Kidney (tissue), 14 donors: ENCODE data around the gene STXBP1. TPM values are rescaled to one million over a fixed set of nuclear protein-coding genes. Genes with fewer than 3 reads are reported as not detected.

ENCODE experiments used
- DNase-seq, 5 donors: peaks; one replicate each; pipeline ENCODE4 v3.0.0-alpha.2; 2013 to 2020
- FAIRE-seq: peaks from 2 replicates; lab custom pipeline; 2012; peaks lifted over from hg19 to GRCh38; lab: Jason Lieb, UNC
- H3K27ac ChIP-seq, 2 donors: one replicate each; pipeline ENCODE4 v1.7.0; 2013; ENCODE audit warnings: low read depth in 2 of 2, low read length in 2 of 2, inconsistent platforms in 1 of 2
- H3K27me3 ChIP-seq: one replicate; pipeline ENCODE4 v1.7.1; 2013; ENCODE audit warnings: low read length, inconsistent platforms; ENCODE audit not compliant: control insufficient read depth, insufficient read depth
- H3K36me3 ChIP-seq, 3 donors: one replicate each; pipeline versions ENCODE4 v1.7.0 to v1.7.1; 2013; ENCODE audit warnings: low read length in 3 of 3, control low read depth in 1 of 3, inconsistent platforms in 1 of 3; ENCODE audit not compliant: insufficient read depth in 3 of 3, control insufficient read depth in 2 of 3
- H3K4me1 ChIP-seq, 3 donors: one replicate each; pipeline versions ENCODE4 v1.7.0 to v1.7.1; 2013; ENCODE audit warnings: low read length in 3 of 3, inconsistent platforms in 1 of 3, low read depth in 1 of 3; ENCODE audit not compliant: control insufficient read depth in 2 of 3, insufficient read depth in 2 of 3
- H3K4me3 ChIP-seq, 3 donors: one replicate each; pipeline versions ENCODE4 v1.7.0 to v1.8.1; 2013; ENCODE audit warnings: low read length in 3 of 3, control low read depth in 1 of 3, inconsistent platforms in 1 of 3
- H3K9ac ChIP-seq, 3 donors: one replicate each; pipeline versions ENCODE4 v1.7.0 to v1.7.1; 2013; ENCODE audit warnings: low read length in 3 of 3, control low read depth in 1 of 3, inconsistent platforms in 1 of 3
- H3K9me3 ChIP-seq, 3 donors: one replicate each; pipeline versions ENCODE4 v1.7.0 to v1.7.1; 2013; ENCODE audit warnings: low read length in 3 of 3, control low read depth in 1 of 3, inconsistent platforms in 1 of 3; ENCODE audit not compliant: control insufficient read depth in 2 of 3, insufficient read depth in 1 of 3
- intact Hi-C: fragments of 100-400 bp; cut with DNase I; formaldehyde crosslinking; loops from one replicate; pipeline ENCODE4 v1.11.1; 2022
- polyA plus RNA-seq: library from polyadenylated mRNA; stranded (reverse); fragments of 350-450 nt; fragmentation: Illumina TruSeq; extraction: RNeasy Lipid Tissue Mini Kit (QIAGEN cat#74804); gene quantifications from one replicate; pipeline ENCODE4 v1.2.3, GENCODE V29; 2014; ENCODE audit warnings: low read depth, low replicate concordance; ENCODE audit not compliant: insufficient read depth
- total RNA-seq: library from RNA; stranded (reverse); fragmentation: NEBNext Ultra II Directional; extraction: Animal tissue kit (Norgen Biotek cat#: 25700); gene quantifications from one replicate; pipeline ENCODE4 v1.2.1, GENCODE V29; 2021
- TF ChIP-seq, protein P1 (sequence below): IDR thresholded peaks from 3 replicates; pipeline ENCODE4 v1.5.1; 2012; ENCODE audit warnings: mild to moderate bottlenecking, moderate library complexity, borderline replicate concordance; ENCODE audit not compliant: insufficient read depth; ENCODE audit errors: extremely low read depth
- donor health status: control.
- donor health status: control.
- donor health status: control.
- donor health status: control.
- donor health status: control.
- donor health status: DM: yes; HTN: yes; CAD: no.
- donor health status: Normal renal cell carcinoma (clear cell type).

STXBP1 gene
- total and polyA plus RNA-seq, 2 donors from 2014 or later, result 14.3 to 32.8 TPM

DNA sequence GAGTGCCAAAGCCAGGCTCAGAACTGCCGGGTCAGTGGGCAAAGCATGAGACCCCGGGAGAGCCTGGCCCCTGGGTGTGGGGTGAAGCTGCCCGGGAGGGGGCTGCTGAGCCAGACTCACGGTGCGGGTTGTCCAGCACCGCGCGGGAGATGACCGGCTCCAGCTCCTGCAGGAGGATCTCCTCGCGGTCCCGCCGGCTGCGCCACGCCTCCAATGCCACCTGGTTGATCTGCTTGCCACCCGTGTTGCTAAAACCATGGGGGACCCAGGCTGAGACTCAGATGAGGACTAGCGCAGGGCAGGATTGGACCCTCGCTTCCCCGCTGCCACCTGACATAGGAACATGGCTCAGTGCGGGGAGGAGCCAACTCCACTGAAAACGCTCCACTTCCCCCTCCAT lies 120.4 kb downstream of the STXBP1 start:
- TF ChIP-seq, protein P1, sequence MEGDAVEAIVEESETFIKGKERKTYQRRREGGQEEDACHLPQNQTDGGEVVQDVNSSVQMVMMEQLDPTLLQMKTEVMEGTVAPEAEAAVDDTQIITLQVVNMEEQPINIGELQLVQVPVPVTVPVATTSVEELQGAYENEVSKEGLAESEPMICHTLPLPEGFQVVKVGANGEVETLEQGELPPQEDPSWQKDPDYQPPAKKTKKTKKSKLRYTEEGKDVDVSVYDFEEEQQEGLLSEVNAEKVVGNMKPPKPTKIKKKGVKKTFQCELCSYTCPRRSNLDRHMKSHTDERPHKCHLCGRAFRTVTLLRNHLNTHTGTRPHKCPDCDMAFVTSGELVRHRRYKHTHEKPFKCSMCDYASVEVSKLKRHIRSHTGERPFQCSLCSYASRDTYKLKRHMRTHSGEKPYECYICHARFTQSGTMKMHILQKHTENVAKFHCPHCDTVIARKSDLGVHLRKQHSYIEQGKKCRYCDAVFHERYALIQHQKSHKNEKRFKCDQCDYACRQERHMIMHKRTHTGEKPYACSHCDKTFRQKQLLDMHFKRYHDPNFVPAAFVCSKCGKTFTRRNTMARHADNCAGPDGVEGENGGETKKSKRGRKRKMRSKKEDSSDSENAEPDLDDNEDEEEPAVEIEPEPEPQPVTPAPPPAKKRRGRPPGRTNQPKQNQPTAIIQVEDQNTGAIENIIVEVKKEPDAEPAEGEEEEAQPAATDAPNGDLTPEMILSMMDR, result no peak
- intact Hi-C loops, result no loop called here

DNA sequence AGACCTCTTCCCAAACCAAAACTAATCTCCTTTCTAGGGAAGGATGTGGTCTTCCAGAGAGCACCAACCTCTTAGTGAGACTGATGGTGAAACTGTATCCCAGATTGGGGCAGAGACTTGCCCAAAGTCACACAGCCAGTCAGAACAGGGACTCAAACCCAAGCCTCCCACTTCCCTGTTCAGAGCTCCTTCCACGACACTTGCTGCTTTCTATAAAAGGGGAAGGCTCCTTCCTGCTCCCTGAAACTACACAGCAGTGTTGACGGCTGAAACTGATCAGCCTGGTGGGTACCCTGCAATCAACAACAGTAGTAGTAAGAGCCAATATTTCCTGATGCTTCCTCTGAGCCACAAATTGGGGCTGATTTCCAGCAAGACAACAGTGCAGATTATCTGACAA lies 121.5 kb downstream of the STXBP1 start:
- intact Hi-C loops, result no loop called here
- H3K36me3 ChIP-seq, result no peaks in the 10 kb centered on the region
- no peak overlapping the region for H3K27ac ChIP-seq
- H3K9me3 ChIP-seq, result no peaks in the 10 kb centered on the region
- no peaks in the 10 kb centered on the region for H3K27me3 ChIP-seq
- no peak overlapping the region for H3K9ac ChIP-seq
- H3K4me1 ChIP-seq, result peaks cover 0 to 10% (median 7%) of the 10 kb centered on the region in 3 donors
- TF ChIP-seq, protein P1, result no peak
- no peak for FAIRE-seq
- H3K4me3 ChIP-seq, result no peak overlapping the region
- DNase-seq, result no peak

More for the DNA sequence above, 120.4 kb downstream of the STXBP1 start:
- no peak overlapping the region for H3K9ac ChIP-seq
- H3K4me1 ChIP-seq, result peaks cover 0 to 10% (median 7%) of the 10 kb centered on the region in 3 donors
- no peaks in the 10 kb centered on the region for H3K27me3 ChIP-seq
- peak in 1 of 5 donors; percentile 38 for DNase-seq
- FAIRE-seq, result no peak
- no peak overlapping the region for H3K27ac ChIP-seq
- no peaks in the 10 kb centered on the region for H3K36me3 ChIP-seq
- no peak overlapping the region for H3K4me3 ChIP-seq
- H3K9me3 ChIP-seq, result no peaks in the 10 kb centered on the region

- Histone ChIP-seq H3K4me3 (peak overlapping the region; percentile 51 to 80 (median 57)), H3K9ac (peak overlapping the region in 2 of 3 donors; percentile 23 to 69), H3K36me3 (no peaks in the 10 kb centered on the region), H3K27ac (peak overlapping the region in 1 of 2 donors; percentile 95), H3K9me3 (no peaks in the 10 kb centered on the region), H3K27me3 (no peaks in the 10 kb centered on the region), H3K4me1 (peaks cover 0 to 10% (median 7%) of the 10 kb centered on the region in 3 donors)
- FAIRE-seq (no peak), DNase-seq (peak in 1 of 5 donors; percentile 84)
- intact Hi-C loops, result no loop called here
- TF ChIP-seq, protein P1, result no peak
Measured at GRCh38 chr9:127734247-127734746, 122.2 kb downstream of the STXBP1 start.
